Testis (tissue), 2 donors: ENCODE results near the gene EFCAB10.

Experiments used
- CTCF ChIP-seq, 3 experiments: fragments of 450-650 bp in 2 of 3; fragments of 200-600 bp in 1 of 3; sonication (generic) in 1 of 3; IDR thresholded peaks; one replicate each; pipeline ENCODE4 v1.5.1; 2016 to 2019; ENCODE audit warnings: antibody characterized with exemption in 3 of 3, mild to moderate bottlenecking in 2 of 3, moderate library complexity in 1 of 3
- POLR2A ChIP-seq: fragments of 450-650 bp; IDR thresholded peaks from one replicate; pipeline ENCODE4 v1.6.1; 2017; ENCODE audit warnings: antibody characterized with exemption, mild to moderate bottlenecking, moderate library complexity

GRCh38 chr7:105618016-105618296 is 36.7 kb upstream of the EFCAB10 start:
- TF ChIP-seq POLR2A (no peak), CTCF (IDR thresholded peaks at IDR 0.05) (no peak)
